ENCODE measurements around the gene POU2F3.

POU2F3 gene

GRCh38 chr11:120233207-120233803, 6.6 kb upstream of the POU2F3 start:
- ChIA-PET POLR2A (no interaction called here), CTCF (interaction anchor here (1.0 to 10.4 kb wide), 5 partner anchors 9 to 67 kb away, joined by 3 to 349 read pairs (median 17); no protein-coding TSS in a partner anchor)
- no peaks in the 10 kb centered on the region for H3K4me1 ChIP-seq (ENCODE audit: control insufficient read depth, insufficient read depth, low read length)
- no peak overlapping the region for H3K27ac ChIP-seq (ENCODE audit: extremely low read depth, low read depth, low read length)
- H3K4me3 ChIP-seq (ENCODE audit: low read depth, low read length) = no peak overlapping the region
- no peaks in the 10 kb centered on the region for H3K36me3 ChIP-seq (ENCODE audit: control insufficient read depth in 2 of 2, insufficient read depth in 1 of 2, low read length in 2 of 2)
- no peaks in the 10 kb centered on the region for H3K9me3 ChIP-seq (ENCODE audit: control insufficient read depth, insufficient read depth, low read depth, low read length)
- TF ChIP-seq PBX3 (CRISPR knock-in tag; IDR thresholded peaks at IDR 0.05) (no peak), ZNF10 (tag by site-specific recombination; IDR thresholded peaks at IDR 0.05) (peak; percentile 64; the same call in 1 of the 2 replicates)

GRCh38 chr11:120235024-120235628, 4.8 kb upstream of the POU2F3 start:
- ChIA-PET CTCF (interaction anchor here (0.5 to 10.4 kb wide), 19 partner anchors 10 to 760 kb away, joined by 3 to 349 read pairs (median 5); partner anchors contain the start of gene TLCD5), POLR2A (no interaction called here)
- no peak overlapping the region for H3K4me3 ChIP-seq (ENCODE audit: low read depth, low read length)
- no peaks in the 10 kb centered on the region for H3K4me1 ChIP-seq (ENCODE audit: control insufficient read depth, insufficient read depth, low read length)
- H3K27ac ChIP-seq (ENCODE audit: extremely low read depth, low read depth, low read length) = no peak overlapping the region
- no peaks in the 10 kb centered on the region for H3K9me3 ChIP-seq (ENCODE audit: control insufficient read depth, insufficient read depth, low read depth, low read length)
- H3K36me3 ChIP-seq (ENCODE audit: control insufficient read depth in 2 of 2, insufficient read depth in 1 of 2, low read length in 2 of 2) = no peaks in the 10 kb centered on the region
- TF ChIP-seq ZNF623 (tag by site-specific recombination; IDR thresholded peaks at IDR 0.05) = no peak
- no peak for TF ChIP-seq ZNF138 (tag by site-specific recombination; IDR thresholded peaks at IDR 0.05; ENCODE audit: borderline replicate concordance)
- no peak for TF ChIP-seq ZNF311 (tag by site-specific recombination; IDR thresholded peaks at IDR 0.05; ENCODE audit: borderline replicate concordance)
- TF ChIP-seq ZNF223 (tag by site-specific recombination; IDR thresholded peaks at IDR 0.05) = 0 out of 2 replicates have a peak, but pooled peaks have one; percentile 52
- TF ChIP-seq ZBTB21 (tag by site-specific recombination; IDR thresholded peaks at IDR 0.05) = no peak
- no peak for TF ChIP-seq ZBTB7A (tag by site-specific recombination; IDR thresholded peaks at IDR 0.05; ENCODE audit: low read depth)
- TF ChIP-seq ZNF692 (tag by site-specific recombination; IDR thresholded peaks at IDR 0.05) = peak; percentile 55; the same call in 1 of the 2 replicates
- no peak for TF ChIP-seq MYNN (tag by site-specific recombination; IDR thresholded peaks at IDR 0.05; ENCODE audit: borderline replicate concordance)
- no peak for TF ChIP-seq PRDM10 (tag by site-specific recombination; IDR thresholded peaks at IDR 0.05)
- no peak for TF ChIP-seq ZSCAN16 (tag by site-specific recombination; IDR thresholded peaks at IDR 0.05)
- no peak for TF ChIP-seq ZNF350 (tag by site-specific recombination; IDR thresholded peaks at IDR 0.05)
- no peak for TF ChIP-seq ZBTB48 (tag by site-specific recombination; IDR thresholded peaks at IDR 0.05)
- no peak for TF ChIP-seq ZNF423 (tag by site-specific recombination; IDR thresholded peaks at IDR 0.05)
- no peak for TF ChIP-seq REST (tag by site-specific recombination; IDR thresholded peaks at IDR 0.05)
- TF ChIP-seq ZNF560 (tag by site-specific recombination; IDR thresholded peaks at IDR 0.05; ENCODE audit: borderline replicate concordance) = no peak
- no peak for TF ChIP-seq ZNF155 (tag by site-specific recombination; IDR thresholded peaks at IDR 0.05)
- no peak for TF ChIP-seq ZNF658 (tag by site-specific recombination; IDR thresholded peaks at IDR 0.05)
- TF ChIP-seq ZSCAN30 (tag by site-specific recombination; IDR thresholded peaks at IDR 0.05) = peak; percentile 44; the same call in 1 of the 2 replicates
- no peak for TF ChIP-seq GLIS2 (tag by site-specific recombination; IDR thresholded peaks at IDR 0.05)
- TF ChIP-seq ZNF416 (tag by site-specific recombination; IDR thresholded peaks at IDR 0.05) = no peak
- no peak for TF ChIP-seq ZNF202 (tag by site-specific recombination; IDR thresholded peaks at IDR 0.05; ENCODE audit: borderline replicate concordance)
- no peak for TF ChIP-seq ZNF660 (tag by site-specific recombination; IDR thresholded peaks at IDR 0.05)
- TF ChIP-seq ZNF184 (tag by site-specific recombination; IDR thresholded peaks at IDR 0.05) = no peak
